PC-3 (cell line): ENCODE measurements around the gene TMEM114. TPM values are rescaled to one million over a fixed set of nuclear protein-coding genes. Genes with fewer than 3 reads are reported as not detected.

Experiments used
- ATAC-seq: fragments of 200-7000 bp; cut with Tn5 transposase; 2 replicates; pipeline ENCODE4 v1.9.1; 2020; ENCODE audit warnings: mild to moderate bottlenecking, moderate library complexity
- BruUV-seq: library from RNA; stranded (reverse); fragments of 400-500 nt; replicated peaks from 2 replicates; lab custom pipeline; 2021; lab: Mats Ljungman, UMichigan
- CTCF ChIA-PET: fragments of 300-600 bp; sonication (Branson Sonifier 250); formaldehyde crosslinking; loops from one replicate; lab custom pipeline; 2022; ENCODE audit warnings: antibody characterized with exemption; lab: Charles Lee
- POLR2A ChIA-PET: fragments of 300-600 bp; sonication (Branson Sonifier 250); formaldehyde crosslinking; loops from one replicate; lab custom pipeline; 2022; ENCODE audit warnings: antibody characterized with exemption; ENCODE audit not compliant: unreplicated experiment; lab: Charles Lee
- DNase-seq: peaks from one replicate; pipeline ENCODE4 v3.0.0-alpha.2; 2015
- H2AFZ ChIP-seq: fragments of 300-600 bp; sonication (generic); 2 replicates; pipeline ENCODE4 v1.6.0; 2016; ENCODE audit warnings: antibody characterized with exemption, low read length
- H3F3A ChIP-seq: fragments of 300-600 bp; sonication (generic); one replicate; pipeline ENCODE4 v1.6.0; 2017; ENCODE audit warnings: antibody characterized with exemption, low read length, control low read depth, mild to moderate bottlenecking; ENCODE audit not compliant: unreplicated experiment
- H3K27ac ChIP-seq: fragments of 300-600 bp; sonication (generic); 2 replicates; pipeline ENCODE4 v1.5.1; 2016; ENCODE audit warnings: mild to moderate bottlenecking, low read length
- H3K27me3 ChIP-seq: fragments of 300-600 bp; sonication (generic); 2 replicates; pipeline ENCODE4 v1.6.1; 2016; ENCODE audit warnings: low read length, mixed read lengths
- H3K36me3 ChIP-seq: fragments of 300-600 bp; sonication (generic); 2 replicates; pipeline ENCODE4 v1.6.1; 2016; ENCODE audit warnings: low read depth, mixed run types, low read length, mixed read lengths
- H3K4me1 ChIP-seq: fragments of 300-600 bp; sonication (generic); 2 replicates; pipeline ENCODE4 v1.5.1; 2016; ENCODE audit warnings: low read length; ENCODE audit not compliant: insufficient read depth
- H3K4me2 ChIP-seq: fragments of 300-600 bp; sonication (generic); 2 replicates; pipeline ENCODE4 v1.6.0; 2016; ENCODE audit warnings: low read length
- H3K4me3 ChIP-seq: fragments of 300-600 bp; sonication (generic); 2 replicates; pipeline ENCODE4 v1.5.1; 2016; ENCODE audit warnings: mild to moderate bottlenecking, low read length, mixed read lengths
- H3K79me2 ChIP-seq: fragments of 300-600 bp; sonication (generic); 2 replicates; pipeline ENCODE4 v1.6.1; 2017; ENCODE audit warnings: low read length, mixed read lengths
- H3K9ac ChIP-seq: fragments of 300-600 bp; sonication (generic); 2 replicates; pipeline ENCODE4 v1.6.0; 2016; ENCODE audit warnings: mild to moderate bottlenecking, low read length
- H3K9me2 ChIP-seq: fragments of 300-600 bp; sonication (generic); replicated peaks from 2 replicates; pipeline ENCODE4 v1.6.1; 2016; ENCODE audit warnings: mixed run types, low read length, mixed read lengths
- H3K9me3 ChIP-seq: fragments of 300-600 bp; sonication (generic); 2 replicates; pipeline ENCODE4 v1.6.1; 2016; ENCODE audit warnings: low read length, mixed read lengths
- H4K20me1 ChIP-seq: fragments of 300-600 bp; sonication (generic); 2 replicates; pipeline ENCODE4 v1.6.1; 2016; ENCODE audit warnings: low read length, mixed read lengths
- CTCF ChIP-seq: fragments of 300-600 bp; sonication (generic); conservative IDR thresholded peaks from 2 replicates; pipeline ENCODE4 v1.5.1; 2017; ENCODE audit warnings: antibody characterized with exemption, low read depth, mild to moderate bottlenecking, low read length
- EZH2 ChIP-seq: fragments of 300-600 bp; sonication (generic); IDR thresholded peaks from one replicate; pipeline ENCODE4 v1.6.1; 2017; ENCODE audit warnings: antibody characterized with exemption, mild to moderate bottlenecking, low read length; ENCODE audit not compliant: unreplicated experiment
- EZH2phosphoT487 ChIP-seq: fragments of 300-600 bp; sonication (generic); IDR thresholded peaks from 2 replicates; pipeline ENCODE4 v1.6.1; 2018; ENCODE audit warnings: mild to moderate bottlenecking, antibody characterized with exemption, low read length, borderline replicate concordance
- intact Hi-C: fragments of 100-400 bp; cut with micrococcal nuclease; formaldehyde crosslinking; loops from 2 replicates; pipeline ENCODE4 v1.9.0; 2023
- total RNA-seq: library from RNA; depleted of rRNA; stranded (reverse); fragments of >200 nt; gene quantifications from 2 replicates; pipeline ENCODE4 v1.2.3, GENCODE V29; 2014; rRNA removed

TMEM114 gene
- total RNA-seq, 1 experiment from 2014 or later = not detected

DNA sequence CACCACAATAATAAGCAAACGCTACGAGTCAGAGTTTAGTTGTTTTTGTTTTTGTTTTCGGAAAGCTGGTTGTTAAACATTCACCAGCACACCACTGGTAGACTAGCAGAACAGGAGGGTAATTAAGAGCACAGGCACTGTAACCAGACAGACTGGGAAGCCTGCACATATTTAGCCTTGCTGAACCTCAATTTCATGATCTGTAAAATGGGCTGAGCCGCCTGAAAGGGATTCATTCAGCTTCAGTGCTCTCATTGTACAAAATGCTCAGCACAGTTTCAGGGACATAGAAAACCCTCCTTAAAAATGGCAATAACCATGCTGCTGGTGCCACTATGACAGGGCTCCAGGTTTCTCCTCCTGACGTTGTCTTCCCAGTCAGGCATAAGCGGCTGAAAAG is 66.4 kb downstream of the TMEM114 start:
- ATAC-seq (no peak), DNase-seq (no peak)
- no peaks in the 10 kb centered on the region for H3F3A ChIP-seq
- H3K4me2 ChIP-seq = no peak overlapping the region
- H3K27ac ChIP-seq = no peak overlapping the region
- peaks cover 48% of the 10 kb centered on the region for H3K27me3 ChIP-seq
- H2AFZ ChIP-seq = no peak overlapping the region
- TF ChIP-seq EZH2 = no peak
- no peak for TF ChIP-seq EZH2phosphoT487
- TF ChIP-seq CTCF = no peak
- no peak overlapping the region for H3K4me3 ChIP-seq
- intact Hi-C loops = no loop called here
- no peaks in the 10 kb centered on the region for H3K9me2 ChIP-seq
- no peaks in the 10 kb centered on the region for H3K9me3 ChIP-seq
- no peaks in the 10 kb centered on the region for H3K4me1 ChIP-seq
- H3K9ac ChIP-seq = no peak overlapping the region
- H4K20me1 ChIP-seq = no peaks in the 10 kb centered on the region
- CTCF ChIA-PET = no interaction called here
- H3K79me2 ChIP-seq = no peaks in the 10 kb centered on the region
- H3K36me3 ChIP-seq = no peaks in the 10 kb centered on the region
- POLR2A ChIA-PET = no interaction called here
- no TSS peak for BruUV-seq

DNA sequence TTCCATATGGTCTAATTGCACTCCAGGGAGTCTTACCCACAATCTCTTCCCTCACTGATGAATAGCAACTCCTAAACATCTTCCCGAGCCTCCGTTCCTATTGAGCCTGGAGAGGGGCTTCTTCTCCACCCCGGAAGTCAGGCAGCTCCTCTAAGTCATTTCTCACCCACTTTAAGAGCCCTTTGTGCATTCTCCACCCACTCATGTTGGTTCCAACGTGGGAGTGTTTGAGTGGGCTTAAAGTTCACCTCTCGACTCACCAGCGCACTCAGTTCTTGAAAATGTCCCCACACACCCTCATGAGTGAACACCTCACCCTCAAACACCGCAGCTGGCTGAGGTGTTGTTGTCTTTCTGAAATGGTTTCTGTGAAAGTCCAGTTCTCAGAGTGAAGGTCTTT is 67.6 kb downstream of the TMEM114 start:
- no TSS peak for BruUV-seq
- intact Hi-C loops = no loop called here
- Histone ChIP-seq H3F3A (no peaks in the 10 kb centered on the region), H3K9me2 (no peaks in the 10 kb centered on the region), H3K27me3 (peaks cover 44% of the 10 kb centered on the region; the same call in 1 of the 2 replicates), H3K79me2 (no peaks in the 10 kb centered on the region), H3K4me1 (no peaks in the 10 kb centered on the region), H4K20me1 (no peaks in the 10 kb centered on the region), H3K9me3 (no peaks in the 10 kb centered on the region), H3K9ac (no peak overlapping the region), H3K4me3 (no peak overlapping the region), H3K36me3 (no peaks in the 10 kb centered on the region), H2AFZ (no peak overlapping the region), H3K4me2 (no peak overlapping the region), H3K27ac (no peak overlapping the region)
- no peak for DNase-seq
- ChIA-PET POLR2A (no interaction called here), CTCF (no interaction called here)
- ATAC-seq = no peak
- no peak for TF ChIP-seq EZH2
- TF ChIP-seq CTCF = no peak
- no peak for TF ChIP-seq EZH2phosphoT487

DNA sequence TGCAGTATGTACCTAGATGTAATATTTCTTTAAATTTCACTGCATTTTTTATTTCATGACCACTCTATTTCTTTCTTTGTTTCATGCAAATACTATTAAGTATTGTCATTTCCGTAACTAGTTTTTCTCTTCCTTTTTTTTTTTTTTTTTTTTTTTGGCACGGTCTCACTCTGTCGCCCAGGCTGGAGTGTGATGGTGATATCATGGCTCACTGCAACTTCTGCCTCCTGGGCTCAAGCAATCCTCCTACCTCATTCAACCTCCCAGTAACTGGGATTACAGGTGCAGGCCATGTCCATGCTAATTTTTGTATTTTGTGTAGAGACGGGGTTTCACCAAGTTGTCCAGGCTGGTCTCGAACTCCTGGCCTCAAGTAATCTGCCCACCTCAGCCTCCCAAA is 70.7 kb downstream of the TMEM114 start:
- Histone ChIP-seq H3K4me2 (no peak overlapping the region), H3K27ac (no peak overlapping the region), H3K9ac (no peak overlapping the region), H2AFZ (no peak overlapping the region), H3K79me2 (no peaks in the 10 kb centered on the region), H3K9me3 (no peaks in the 10 kb centered on the region), H3K4me3 (no peak overlapping the region), H3K4me1 (no peaks in the 10 kb centered on the region), H3F3A (no peaks in the 10 kb centered on the region), H3K27me3 (peaks cover 29% of the 10 kb centered on the region; the same call in 1 of the 2 replicates), H3K36me3 (no peaks in the 10 kb centered on the region), H3K9me2 (no peaks in the 10 kb centered on the region), H4K20me1 (no peaks in the 10 kb centered on the region)
- intact Hi-C loops = no loop called here
- ChIA-PET POLR2A (no interaction called here), CTCF (no interaction called here)
- TF ChIP-seq EZH2 = no peak
- TF ChIP-seq EZH2phosphoT487 = no peak
- TF ChIP-seq CTCF = no peak
- ATAC-seq = no peak
- no peak for DNase-seq
- BruUV-seq = no TSS peak

Other genes with a start within 250 kb of the TMEM114 start
- gene METTL22, start 31.2 kb upstream of the TMEM114 start, total RNA-seq = 14.6 and 17.6 TPM in 2 replicates
- 0.17 and 0.95 TPM in 2 replicates for gene ABAT, start 84.1 kb upstream of the TMEM114 start, total RNA-seq
- gene TMEM186, start 207.1 kb upstream of the TMEM114 start, total RNA-seq = 5.8 and 7.4 TPM in 2 replicates
- 28.4 and 35.2 TPM in 2 replicates for gene PMM2, start 207.3 kb upstream of the TMEM114 start, total RNA-seq